ENCODE measurements around the gene TCN1. TPM values are rescaled to one million over a fixed set of nuclear protein-coding genes. Genes with fewer than 3 reads are reported as not detected.
"Not testable (repeated sequence)": the region's sequence is repeated elsewhere in the genome, so short reads cannot be mapped to it uniquely, and the experiment has no call there.

Gene TCN1
- not detected in 2 replicates for total RNA-seq

GRCh38 chr11:59866397-59866796, at the start of gene TCN1:
Gene TCN1 (minus strand): TSS chr11:59866487. CDS start chr11:59866470, 17 bp downstream.
- peaks cover 10% of the 10 kb centered on the region for H3K9me3 Mint-ChIP-seq
- no peaks in the 10 kb centered on the region for H3K36me3 Mint-ChIP-seq (ENCODE audit: low read depth)
- POLR2A ChIA-PET: no interaction called here
- no peak for TF ChIP-seq CTCF (IDR thresholded peaks at IDR 0.05)
- no peak within 1 kb of the TSS for H3K4me3 Mint-ChIP-seq
- H3K27me3 Mint-ChIP-seq: peaks cover 4% of the 10 kb centered on the region
- DNase-seq (no peak), ATAC-seq (ENCODE audit: low read depth) (no peak)
- CTCF ChIA-PET: no interaction called here
- intact Hi-C loops (cut with micrococcal nuclease): no loop called here
- no peaks in the 10 kb centered on the region for H3K4me1 Mint-ChIP-seq
- no peak within 1 kb of the TSS for H3K27ac Mint-ChIP-seq

- CTCF ChIA-PET; intact Hi-C loops (cut with micrococcal nuclease); H3K27me3 Mint-ChIP-seq; ATAC-seq (ENCODE audit: low read depth); DNase-seq; H3K4me3 Mint-ChIP-seq; H3K9me3 Mint-ChIP-seq; H3K4me1 Mint-ChIP-seq; H3K36me3 Mint-ChIP-seq (ENCODE audit: low read depth); POLR2A ChIA-PET; H3K27ac Mint-ChIP-seq: not testable (repeated sequence)
Observed at GRCh38 chr11:59903569-59903968, 37.3 kb upstream of the TCN1 start.

- CTCF ChIA-PET: no interaction called here
- no peak overlapping the region for H3K27ac Mint-ChIP-seq
- intact Hi-C loops (cut with micrococcal nuclease): no loop called here
Observed at GRCh38 chr11:59901306-59901705, 35.0 kb upstream of the TCN1 start.

GRCh38 chr11:59900366-59901126, 34.3 kb upstream of the TCN1 start:
- intact Hi-C loops (cut with micrococcal nuclease): no loop called here

More at GRCh38 chr11:59901306-59901705, 35.0 kb upstream of the TCN1 start:
- POLR2A ChIA-PET: no interaction called here
- Mint-ChIP-seq H3K4me3 (no peak overlapping the region), H3K9me3 (peaks cover 5% of the 10 kb centered on the region), H3K4me1 (no peaks in the 10 kb centered on the region), H3K27me3 (no peaks in the 10 kb centered on the region), H3K36me3 (ENCODE audit: low read depth) (no peaks in the 10 kb centered on the region)
- DNase-seq (no peak), ATAC-seq (ENCODE audit: low read depth) (no peak)
- no peak for TF ChIP-seq CTCF (IDR thresholded peaks at IDR 0.05)

GRCh38 chr11:59899532-59899931, 33.2 kb upstream of the TCN1 start:
- ChIA-PET POLR2A (no interaction called here), CTCF (no interaction called here)
- Mint-ChIP-seq H3K9me3 (no peaks in the 10 kb centered on the region), H3K36me3 (ENCODE audit: low read depth) (no peaks in the 10 kb centered on the region), H3K4me3 (no peak overlapping the region), H3K27ac (no peak overlapping the region), H3K4me1 (no peaks in the 10 kb centered on the region), H3K27me3 (peaks cover 1% of the 10 kb centered on the region)
- DNase-seq (no peak), ATAC-seq (ENCODE audit: low read depth) (no peak)
- TF ChIP-seq CTCF (IDR thresholded peaks at IDR 0.05): no peak
- intact Hi-C loops (cut with micrococcal nuclease): no loop called here

More at GRCh38 chr11:59900366-59901126, 34.3 kb upstream of the TCN1 start:
- Mint-ChIP-seq H3K9me3 (no peaks in the 10 kb centered on the region), H3K36me3 (ENCODE audit: low read depth) (no peaks in the 10 kb centered on the region), H3K4me3 (no peak overlapping the region), H3K4me1 (no peaks in the 10 kb centered on the region), H3K27ac (no peak overlapping the region), H3K27me3 (no peaks in the 10 kb centered on the region)
- DNase-seq (no peak), ATAC-seq (ENCODE audit: low read depth) (no peak)
- no peak for TF ChIP-seq CTCF (IDR thresholded peaks at IDR 0.05)
- ChIA-PET CTCF (no interaction called here), POLR2A (no interaction called here)

- Mint-ChIP-seq H3K9me3 (no peaks in the 10 kb centered on the region), H3K27me3 (peaks cover 7% of the 10 kb centered on the region), H3K27ac (no peak overlapping the region), H3K36me3 (ENCODE audit: low read depth) (no peaks in the 10 kb centered on the region), H3K4me3 (no peak overlapping the region), H3K4me1 (no peaks in the 10 kb centered on the region)
- CTCF ChIA-PET: no interaction called here
- ATAC-seq (ENCODE audit: low read depth) (no peak), DNase-seq (no peak)
- POLR2A ChIA-PET: no interaction called here
- intact Hi-C loops (cut with micrococcal nuclease): no loop called here
- TF ChIP-seq CTCF (IDR thresholded peaks at IDR 0.05): no peak
Observed at GRCh38 chr11:59898650-59899049, 32.4 kb upstream of the TCN1 start.

Measured in activated B cell treated with CpG ODN at 0.5 μM for 24 hours (primary cell).